ENCODE results near the gene OXTR.

The OXTR gene

DNA sequence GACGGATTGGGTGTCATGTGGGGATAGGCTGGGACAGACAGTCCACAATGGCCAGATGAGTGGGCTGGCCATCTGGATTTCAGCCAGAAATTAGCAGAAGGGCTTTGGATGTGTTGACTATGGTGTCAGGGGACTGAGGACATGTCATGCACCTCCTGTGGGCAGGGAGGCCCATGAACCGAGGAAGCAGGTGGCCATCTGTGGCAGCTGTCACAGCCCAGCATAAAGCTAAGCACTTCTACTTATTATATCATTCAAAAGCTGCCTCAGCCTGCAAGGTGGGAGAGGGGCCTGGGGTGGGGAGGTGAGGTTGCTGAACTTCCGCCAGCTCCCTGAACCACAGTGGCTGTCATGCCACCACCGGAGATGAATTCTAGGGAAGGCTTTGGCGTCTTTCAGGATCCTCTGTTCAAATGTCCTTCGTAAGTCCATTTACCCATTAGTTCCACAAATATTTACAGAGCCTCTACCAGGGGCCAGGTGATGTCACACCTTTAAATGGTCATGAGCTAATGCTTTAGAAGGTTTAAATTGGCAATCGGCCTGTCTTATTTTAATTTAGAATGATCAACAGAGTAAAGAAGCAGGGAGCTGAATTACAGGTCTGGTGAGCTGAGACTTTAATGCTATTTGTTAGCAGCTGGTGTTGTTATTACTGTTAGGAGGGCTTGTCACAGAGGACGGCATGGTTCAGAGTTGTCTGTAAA lies 59.5 kb downstream of the OXTR start:
- DNase-seq, result no peak

DNA sequence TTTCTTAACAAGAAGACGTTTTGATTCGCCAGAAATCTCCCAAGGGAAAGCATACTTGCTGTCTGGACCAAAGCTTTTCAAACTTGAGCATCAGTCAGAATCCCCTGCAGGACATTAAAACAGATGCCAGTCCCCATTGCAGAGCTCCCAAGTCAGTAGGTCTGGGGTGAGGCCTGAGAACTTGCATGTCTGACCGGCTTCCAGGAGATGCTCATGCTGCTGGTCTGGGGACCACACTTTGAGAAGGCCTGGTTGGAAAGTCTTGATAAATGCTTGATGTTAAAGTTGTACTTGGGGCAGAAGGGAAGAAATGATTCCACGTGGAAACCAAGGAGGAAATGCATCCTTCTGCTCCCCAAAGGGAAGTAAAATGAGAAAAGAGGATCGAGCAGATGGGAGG lies 60.1 kb downstream of the OXTR start:
- DNase-seq, result no peak

DNA sequence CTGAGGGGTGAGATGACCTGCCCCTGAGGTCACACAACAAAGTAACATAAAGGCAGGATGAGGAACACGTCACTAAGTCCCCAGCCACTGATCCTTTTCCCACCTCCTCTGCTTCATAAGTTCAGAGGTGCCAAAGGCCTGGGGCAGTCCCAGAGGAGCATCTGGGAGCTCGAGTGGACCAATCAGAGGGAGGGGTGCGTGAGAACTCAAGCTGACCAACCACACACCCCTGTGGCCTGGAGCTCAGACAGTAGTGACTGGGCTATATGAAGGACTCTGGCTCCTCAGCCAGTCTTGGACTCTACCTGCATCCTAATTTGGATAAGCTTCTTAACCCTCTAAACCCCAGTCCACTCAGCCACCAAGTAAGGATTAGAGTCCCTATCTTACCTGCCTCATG lies 63.8 kb downstream of the OXTR start:
- no peak for DNase-seq

DNA sequence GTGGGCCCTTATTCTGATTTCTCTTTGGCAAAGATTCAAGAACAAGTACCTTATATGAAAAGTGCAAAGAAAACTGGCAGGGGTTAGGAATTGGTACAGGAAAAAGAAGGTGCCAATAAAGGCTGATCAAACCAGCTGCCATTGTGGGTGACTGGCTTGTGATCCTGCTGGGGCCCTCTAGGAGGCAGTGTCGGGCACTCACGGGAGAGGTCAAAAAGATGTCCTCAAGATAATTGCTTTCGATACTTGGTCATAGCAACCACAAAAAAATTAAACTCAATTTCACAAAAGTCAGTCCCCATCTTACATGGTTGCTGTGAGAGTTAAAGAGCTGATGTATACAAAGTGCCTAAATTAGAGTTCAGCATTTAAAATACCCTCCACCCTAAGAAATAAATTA lies 66.9 kb downstream of the OXTR start:
- peak in 1 of 2 experiments; percentile 15 for DNase-seq

Data from SW 1271 (cell line).